Glutamatergic neuron (in vitro differentiated cells): ENCODE measurements around the gene NOTCH2NLA. TPM values are rescaled to one million over a fixed set of nuclear protein-coding genes. Genes with fewer than 3 reads are reported as not detected.

Experiments used
- total RNA-seq: library from RNA; stranded (reverse); fragmentation: NEBNext Ultra II Directional; extraction: Animal tissue kit (Norgen Biotek cat#: 25700); gene quantifications from one replicate; pipeline ENCODE4 v1.2.1, GENCODE V29; 2021; ENCODE audit not compliant: unreplicated experiment

NOTCH2NLA gene
- total RNA-seq, 1 donor from 2014 or later = 1.8 TPM

Other genes with a start within 250 kb of the NOTCH2NLA start
- 126 TPM for gene TXNIP, start 232.4 kb downstream of the NOTCH2NLA start, total RNA-seq
- not detected for gene HJV, start 207.3 kb downstream of the NOTCH2NLA start, total RNA-seq
- gene NBPF10, start 84.2 kb downstream of the NOTCH2NLA start, total RNA-seq = 0.25 TPM